ENCODE measurements around the gene VWA8.
"Not testable (repeated sequence)": the region's sequence is repeated elsewhere in the genome, so short reads cannot be mapped to it uniquely, and the experiment has no call there.

DNA sequence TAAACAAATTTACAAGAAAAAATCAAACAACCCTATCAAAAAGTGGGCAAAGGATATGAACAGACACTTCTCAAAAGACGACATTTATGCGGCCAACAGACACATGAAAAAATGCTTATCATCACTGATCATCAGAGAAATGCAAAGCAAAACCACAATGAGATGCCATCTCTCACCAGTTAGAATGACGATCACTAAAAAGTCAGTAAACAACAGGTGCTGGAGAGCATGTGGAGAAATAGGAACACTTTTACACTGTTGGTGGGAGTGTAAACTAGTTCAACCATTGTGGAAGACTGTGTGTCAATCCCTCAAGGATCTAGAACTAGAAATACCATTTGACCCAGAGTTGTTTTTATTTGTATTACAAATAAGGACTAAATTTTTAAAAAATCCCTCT is 215.4 kb downstream of the VWA8 start:
- TF ChIP-seq, protein P1, sequence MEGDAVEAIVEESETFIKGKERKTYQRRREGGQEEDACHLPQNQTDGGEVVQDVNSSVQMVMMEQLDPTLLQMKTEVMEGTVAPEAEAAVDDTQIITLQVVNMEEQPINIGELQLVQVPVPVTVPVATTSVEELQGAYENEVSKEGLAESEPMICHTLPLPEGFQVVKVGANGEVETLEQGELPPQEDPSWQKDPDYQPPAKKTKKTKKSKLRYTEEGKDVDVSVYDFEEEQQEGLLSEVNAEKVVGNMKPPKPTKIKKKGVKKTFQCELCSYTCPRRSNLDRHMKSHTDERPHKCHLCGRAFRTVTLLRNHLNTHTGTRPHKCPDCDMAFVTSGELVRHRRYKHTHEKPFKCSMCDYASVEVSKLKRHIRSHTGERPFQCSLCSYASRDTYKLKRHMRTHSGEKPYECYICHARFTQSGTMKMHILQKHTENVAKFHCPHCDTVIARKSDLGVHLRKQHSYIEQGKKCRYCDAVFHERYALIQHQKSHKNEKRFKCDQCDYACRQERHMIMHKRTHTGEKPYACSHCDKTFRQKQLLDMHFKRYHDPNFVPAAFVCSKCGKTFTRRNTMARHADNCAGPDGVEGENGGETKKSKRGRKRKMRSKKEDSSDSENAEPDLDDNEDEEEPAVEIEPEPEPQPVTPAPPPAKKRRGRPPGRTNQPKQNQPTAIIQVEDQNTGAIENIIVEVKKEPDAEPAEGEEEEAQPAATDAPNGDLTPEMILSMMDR (optimal IDR thresholded peaks at IDR 0.05 in 1 of 3, IDR thresholded peaks at IDR 0.05 in 1 of 3, conservative IDR thresholded peaks at IDR 0.05 in 1 of 3; ENCODE audit: extremely low read depth in 1 of 3, insufficient read depth in 2 of 3, low read length in 3 of 3): not testable (repeated sequence)
- TF ChIP-seq EZH2 (IDR thresholded peaks at IDR 0.05; ENCODE audit: low read length): not testable (repeated sequence)
